Neuronal stem cell (in vitro differentiated cells): ENCODE data around the gene KAZALD1. TPM values are rescaled to one million over a fixed set of nuclear protein-coding genes. Genes with fewer than 3 reads are reported as not detected.

Experiments used
- DNase-seq: peaks from one replicate; pipeline ENCODE4 v3.0.0-alpha.2; 2013; ENCODE audit warnings: low spot score
- H2AFZ ChIP-seq: one replicate; pipeline ENCODE4 v1.6.1; 2013; ENCODE audit warnings: mild to moderate bottlenecking, low read length, inconsistent platforms
- H2AK5ac ChIP-seq: 2 replicates; pipeline ENCODE4 v1.6.1; 2013; ENCODE audit warnings: low read depth, mild to moderate bottlenecking, inconsistent platforms, low read length, moderate library complexity, mixed read lengths
- H2BK120ac ChIP-seq: 2 replicates; pipeline ENCODE4 v1.6.1; 2013; ENCODE audit warnings: low read depth, mild to moderate bottlenecking, inconsistent platforms, low read length, moderate library complexity, mixed read lengths
- H2BK12ac ChIP-seq: one replicate; pipeline ENCODE4 v1.6.1; 2013; ENCODE audit warnings: low read length, inconsistent platforms
- H2BK15ac ChIP-seq: 2 replicates; pipeline ENCODE4 v1.6.1; 2013; ENCODE audit warnings: mild to moderate bottlenecking, low read length, inconsistent platforms, mixed read lengths
- H2BK5ac ChIP-seq: one replicate; pipeline ENCODE4 v1.6.1; 2013; ENCODE audit warnings: inconsistent platforms, mild to moderate bottlenecking, low read length, moderate library complexity
- H3K14ac ChIP-seq: one replicate; pipeline ENCODE4 v1.6.1; 2013; ENCODE audit warnings: low read length, inconsistent platforms
- H3K18ac ChIP-seq: 2 replicates; pipeline ENCODE4 v1.6.1; 2013; ENCODE audit warnings: low read length, inconsistent platforms
- H3K23ac ChIP-seq: 2 replicates; pipeline ENCODE4 v1.6.1; 2013; ENCODE audit warnings: low read depth, mild to moderate bottlenecking, mixed read lengths, low read length, inconsistent platforms; ENCODE audit not compliant: poor library complexity
- H3K27ac ChIP-seq: replicated peaks from 3 replicates; pipeline ENCODE4 v1.5.1; 2013; ENCODE audit warnings: low read length, inconsistent platforms
- H3K27me3 ChIP-seq, 3 experiments: 2 replicates each; pipeline ENCODE4 v1.6.1; 2013; ENCODE audit warnings: low read length in 3 of 3, mild to moderate bottlenecking in 2 of 3, inconsistent platforms in 1 of 3, low read depth in 1 of 3, mixed read lengths in 1 of 3, moderate library complexity in 1 of 3; ENCODE audit not compliant: control insufficient read depth in 3 of 3, insufficient read depth in 3 of 3
- H3K36me3 ChIP-seq, 2 donors: replicated peaks in 1 of 2; 2 replicates each; pipeline ENCODE4 v1.6.1; 2013; ENCODE audit warnings: low read length in 2 of 2; ENCODE audit not compliant: control insufficient read depth in 2 of 2, insufficient read depth in 2 of 2
- H3K4ac ChIP-seq: 2 replicates; pipeline ENCODE4 v1.6.1; 2013; ENCODE audit warnings: inconsistent platforms, mild to moderate bottlenecking, low read length, moderate library complexity
- H3K4me1 ChIP-seq, 2 donors: 1 replicate in 1 of 2; 2 replicates in 1 of 2; pipeline ENCODE4 v1.6.1; 2013; ENCODE audit warnings: low read length in 2 of 2, low read depth in 1 of 2; ENCODE audit not compliant: control insufficient read depth in 2 of 2, insufficient read depth in 1 of 2
- H3K4me2 ChIP-seq: one replicate; pipeline ENCODE4 v1.6.1; 2013; ENCODE audit warnings: mild to moderate bottlenecking, low read length, inconsistent platforms; ENCODE audit not compliant: insufficient read depth, poor library complexity, severe bottlenecking
- H3K4me3 ChIP-seq, 2 donors: 2 replicates each; pipeline ENCODE4 v1.5.1; 2013; ENCODE audit warnings: low read length in 2 of 2, mild to moderate bottlenecking in 2 of 2, inconsistent platforms in 1 of 2, moderate library complexity in 1 of 2
- H3K79me1 ChIP-seq: one replicate; pipeline ENCODE4 v1.6.1; 2013; ENCODE audit warnings: low read depth, mild to moderate bottlenecking, inconsistent platforms, low read length, moderate library complexity
- H3K9ac ChIP-seq: one replicate; pipeline ENCODE4 v1.6.1; 2013; ENCODE audit warnings: mild to moderate bottlenecking, low read depth, low read length, inconsistent platforms; ENCODE audit not compliant: poor library complexity
- H3K9me3 ChIP-seq, 2 donors: replicated peaks in 1 of 2; 2 replicates each; pipeline versions ENCODE3 to v1.6.1; 2013; ENCODE audit warnings: low read length in 2 of 2, mild to moderate bottlenecking in 2 of 2, inconsistent platforms in 1 of 2, low read depth in 1 of 2, mixed read lengths in 1 of 2, moderate library complexity in 1 of 2; ENCODE audit not compliant: control insufficient read depth in 2 of 2, insufficient read depth in 1 of 2
- H4K8ac ChIP-seq: one replicate; pipeline ENCODE4 v1.6.1; 2013; ENCODE audit warnings: low read depth, mild to moderate bottlenecking, inconsistent platforms, low read length, moderate library complexity
- H4K91ac ChIP-seq: one replicate; pipeline ENCODE4 v1.6.1; 2013; ENCODE audit warnings: low read length, low read depth, mild to moderate bottlenecking, inconsistent platforms; ENCODE audit not compliant: poor library complexity
- WGBS, 2 donors: extraction: QIAGEN DNeasy Blood & Tissue Kit; methylation state at CpG; one replicate each; pipeline ENCODE4 v1.1.7; 2013; ENCODE audit warnings: missing lambda C conversion rate in 2 of 2, mixed read lengths in 1 of 2; ENCODE audit not compliant: insufficient read length in 2 of 2, insufficient replicate concordance in 1 of 2; ENCODE audit errors: extremely low coverage in 2 of 2; 5-methylcytosine and 5-hydroxymethylcytosine counted together
- polyA plus RNA-seq, 2 experiments: library from polyadenylated mRNA; stranded (reverse); fragments of 200-250 nt; gene quantifications; one replicate each; pipeline ENCODE4 v1.2.3, GENCODE V29; 2013

Gene KAZALD1
- 3.0 TPM for polyA plus RNA-seq (2013, experiment 1 of 2)
- polyA plus RNA-seq (2013, experiment 2 of 2), result 2.4 TPM

- peak within 1 kb of the TSS; percentile 92 for H2AK5ac ChIP-seq
- H3K9me3 ChIP-seq, result no peaks in the 10 kb centered on the region
- H3K27me3 ChIP-seq, result peaks cover 20 to 44% (median 29%) of the 10 kb centered on the region in 3 experiments
- peak within 1 kb of the TSS; percentile 98 for H2BK5ac ChIP-seq
- no peak within 1 kb of the TSS for H3K14ac ChIP-seq
- peak within 1 kb of the TSS; percentile 100 for H3K18ac ChIP-seq
- no peaks in the 10 kb centered on the region for H3K79me1 ChIP-seq
- DNase-seq, result peak; percentile 70
- H3K23ac ChIP-seq, result peak within 1 kb of the TSS; percentile 89
- peak within 1 kb of the TSS; percentile 95 for H2BK120ac ChIP-seq
- H4K8ac ChIP-seq, result peak within 1 kb of the TSS; percentile 97
- WGBS, 2 donors, result no CpG with 5 or more reads among the region's 31 CpGs
- H3K27ac ChIP-seq, result peak within 1 kb of the TSS; percentile 92
- H2BK12ac ChIP-seq, result peak within 1 kb of the TSS; percentile 94
- peak within 1 kb of the TSS; percentile 89 for H3K4me2 ChIP-seq
- peaks cover 0 to 14% of the 10 kb centered on the region in 2 donors for H3K36me3 ChIP-seq
- peaks cover 27 to 34% of the 10 kb centered on the region in 2 donors for H3K4me1 ChIP-seq
- H4K91ac ChIP-seq, result peak within 1 kb of the TSS; percentile 99
- peak within 1 kb of the TSS; percentile 93 for H2BK15ac ChIP-seq
- peak within 1 kb of the TSS; percentile 98 for H3K9ac ChIP-seq
- H2AFZ ChIP-seq, result peak within 1 kb of the TSS; percentile 100
- H3K4ac ChIP-seq, result peak within 1 kb of the TSS; percentile 97
- peak within 1 kb of the TSS; percentile 89 to 98 for H3K4me3 ChIP-seq
Observed at GRCh38 chr10:101061624-101062231, at the start of gene KAZALD1. KAZALD1 (plus strand) TSS chr10:101061989; CDS start chr10:101062593, 604 bp downstream.

- no CpG with 5 or more reads among the region's 14 CpGs for WGBS, 2 donors
- no peak overlapping the region for H4K8ac ChIP-seq
- H2BK15ac ChIP-seq, result no peak overlapping the region
- H3K79me1 ChIP-seq, result peaks cover 2% of the 10 kb centered on the region
- no peak overlapping the region for H3K14ac ChIP-seq
- peaks cover 7 to 21% of the 10 kb centered on the region in 2 donors for H3K4me1 ChIP-seq
- H3K4ac ChIP-seq, result no peak overlapping the region
- H3K9me3 ChIP-seq, result peaks cover 0 to 2% of the 10 kb centered on the region in 2 donors
- H3K4me3 ChIP-seq, result no peak overlapping the region
- H2AK5ac ChIP-seq, result no peak overlapping the region
- no peak overlapping the region for H3K9ac ChIP-seq
- H2BK5ac ChIP-seq, result no peak overlapping the region
- no peak overlapping the region for H2AFZ ChIP-seq
- H3K27ac ChIP-seq, result no peak overlapping the region
- H3K36me3 ChIP-seq, result peaks cover 0 to 2% of the 10 kb centered on the region in 2 donors
- no peak overlapping the region for H3K4me2 ChIP-seq
- H3K18ac ChIP-seq, result no peak overlapping the region
- no peak overlapping the region for H4K91ac ChIP-seq
- no peak overlapping the region for H2BK12ac ChIP-seq
- peak; percentile 77 for DNase-seq
- H2BK120ac ChIP-seq, result no peak overlapping the region
- H3K27me3 ChIP-seq, result peaks cover 2 to 32% (median 17%) of the 10 kb centered on the region in 3 experiments
- H3K23ac ChIP-seq, result no peak overlapping the region
Observed at GRCh38 chr10:101012525-101013364, 49.0 kb upstream of the KAZALD1 start.

DNA sequence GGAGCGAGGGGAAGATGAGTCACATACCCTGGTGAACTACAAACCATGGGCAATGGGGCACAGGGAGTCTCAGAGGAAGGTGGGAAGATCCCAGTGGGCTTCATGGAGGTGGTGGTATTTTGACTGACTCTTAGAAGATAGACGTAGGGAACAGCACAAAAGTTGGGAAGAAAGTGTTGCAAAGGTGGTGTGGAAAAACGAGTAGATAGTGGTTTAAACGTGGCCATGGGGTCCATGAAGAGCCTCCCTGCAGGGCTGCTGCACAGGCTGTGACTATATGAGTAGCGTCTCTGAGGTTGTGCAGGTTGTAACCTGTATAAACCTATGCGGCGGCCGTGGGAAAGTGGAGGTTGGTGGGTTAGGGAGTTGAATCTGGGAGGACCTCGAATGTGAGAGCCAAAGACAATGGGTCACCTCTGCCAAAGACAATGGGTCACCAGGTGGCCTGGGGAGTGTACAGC lies 48.4 kb upstream of the KAZALD1 start:
- WGBS, 2 donors, result no CpG with 5 or more reads among the region's 9 CpGs
- Histone ChIP-seq H2BK120ac (no peak overlapping the region), H3K27me3 (peaks cover 5 to 38% (median 24%) of the 10 kb centered on the region in 3 experiments), H3K14ac (no peak overlapping the region), H4K8ac (no peak overlapping the region), H2AFZ (no peak overlapping the region), H3K27ac (no peak overlapping the region), H2BK12ac (no peak overlapping the region), H2AK5ac (no peak overlapping the region), H3K36me3 (peaks cover 0 to 2% of the 10 kb centered on the region in 2 donors), H3K4ac (no peak overlapping the region), H3K9me3 (peaks cover 0 to 2% of the 10 kb centered on the region in 2 donors), H3K79me1 (peaks cover 2% of the 10 kb centered on the region), H3K23ac (no peak overlapping the region), H3K18ac (peak overlapping the region; percentile 65), H3K9ac (no peak overlapping the region), H3K4me2 (no peak overlapping the region), H4K91ac (no peak overlapping the region), H2BK5ac (no peak overlapping the region), H2BK15ac (no peak overlapping the region), H3K4me1 (peaks cover 9 to 20% of the 10 kb centered on the region in 2 donors), H3K4me3 (no peak overlapping the region)
- DNase-seq, result no peak
